ENCODE data around the gene GREM2. TPM values are rescaled to one million over a fixed set of nuclear protein-coding genes. Genes with fewer than 3 reads are reported as not detected.

GREM2 gene
- total RNA-seq (2011; cell fraction: chromatin; rRNA removed; ENCODE audit: low replicate concordance), result not detected in 2 replicates
- total RNA-seq (2011; cell fraction: nucleolus; rRNA removed), result not detected in 2 replicates
- total RNA-seq (2011; cell fraction: nucleoplasm; rRNA removed), result not detected in 2 replicates
- total RNA-seq (2014; rRNA removed) (not detected in 2 replicates), total RNA-seq (2014; rRNA removed; fragmentation: Illumina TruSeq; extraction: Trizol) (0.04 TPM in 1 of 2 replicates, not detected in the other), total RNA-seq (2015; rRNA removed; fragmentation: Illumina TruSeq; extraction: Trizol) (not detected in 2 replicates), total RNA-seq (2021) (0.07 TPM in 1 of 2 replicates, not detected in the other), polyA plus RNA-seq (2011; rRNA removed) (not detected in 2 replicates), polyA plus RNA-seq (2014; fragmentation: Illumina TruSeq; extraction: Trizol) (0.07 TPM in 1 of 2 replicates, not detected in the other), polyA plus RNA-seq (2014; fragmentation: Nextera tagmentation; extraction: Ambion mirVana) (not detected), polyA plus RNA-seq (2014; rRNA removed) (0.01 TPM in 1 of 2 replicates, not detected in the other), polyA minus RNA-seq (2011; rRNA and poly(A)+ RNA removed) (not detected in 2 replicates), Bru-seq, nascent RNA (percentile 14 among the genes with signal in this experiment), BruChase-seq, experiment 1, labeled RNA remaining after a 2-hour chase (percentile 15 among the genes with signal in this experiment), BruChase-seq, experiment 2, labeled RNA remaining after a 6-hour chase (percentile 8 among the genes with signal in this experiment)
- not detected in 2 replicates for polyA plus RNA-seq (2011; cell fraction: cytosol; rRNA removed)
- not detected in 2 replicates for polyA plus RNA-seq (2011; cell fraction: nucleus; rRNA removed)
- 0.04 and 0.08 TPM in 2 replicates for polyA plus RNA-seq (2012)
- not detected in 2 replicates for polyA minus RNA-seq (2011; cell fraction: cytosol; rRNA and poly(A)+ RNA removed)
- not detected in 2 replicates for polyA minus RNA-seq (2011; cell fraction: nucleus; rRNA and poly(A)+ RNA removed)
- long read RNA-seq, experiment 1, result 0 reads
- long read RNA-seq, experiment 2, result 0 reads
- long read RNA-seq, experiment 3, result 0 reads

DNA sequence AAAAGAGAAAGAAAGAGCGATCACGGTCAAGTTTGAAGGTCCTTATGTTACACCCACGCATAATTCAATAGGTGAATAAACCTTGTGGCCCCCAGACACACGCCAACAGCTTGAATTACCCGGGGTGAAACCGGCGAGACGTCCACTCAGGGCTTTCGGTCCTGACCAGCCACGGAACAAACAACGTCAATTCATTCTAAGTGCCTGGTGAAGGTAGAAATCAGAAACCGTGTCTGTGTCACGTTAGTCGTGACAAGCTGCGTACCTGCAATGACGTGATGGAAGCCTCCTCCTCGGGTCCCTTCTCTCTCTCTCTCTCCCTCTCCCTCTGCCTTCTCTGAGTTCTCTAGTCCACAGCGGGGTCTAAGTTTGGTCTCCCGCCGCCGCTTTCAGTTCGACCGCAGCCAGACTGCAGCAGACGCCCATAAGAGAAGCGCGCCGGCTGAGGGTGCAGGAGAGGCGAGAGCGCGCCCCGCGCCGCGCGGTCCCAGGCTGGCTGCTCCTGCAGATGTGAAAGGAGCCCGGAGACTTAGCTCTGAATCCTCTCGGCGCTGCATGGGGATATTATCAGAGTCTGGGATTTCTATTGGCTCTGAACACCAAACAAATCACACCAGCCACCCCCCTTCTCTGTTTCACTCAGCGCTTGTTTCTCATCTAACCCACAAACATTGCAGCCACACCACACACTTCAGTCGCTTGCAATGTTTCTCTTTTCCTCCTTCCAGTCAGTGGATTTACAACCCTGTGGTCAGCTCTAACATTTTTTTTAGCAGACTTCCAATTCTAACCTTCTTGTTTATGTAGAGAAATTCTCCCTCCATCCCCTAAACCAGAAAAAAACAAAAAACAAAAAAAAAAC is at the start of gene GREM2:
GREM2 (minus strand) TSS at position 537 of the 862 bp plus-strand sequence. CDS start 118,680 bp downstream, outside the sequence.
- no peaks in the 10 kb centered on the region for H3K9me3 ChIP-seq (replicated peaks; ENCODE audit: control insufficient read depth, insufficient read depth, low read depth, low read length)
- FAIRE-seq, result no peak
- ChIA-PET POLR2A (no interaction called here), CTCF (ENCODE audit: low intra/inter-chr PET ratio) (interaction anchor here (0.7 kb wide), 1 partner anchor 154 kb away, joined by 3 read pairs; no protein-coding TSS in a partner anchor)
- no peaks in the 10 kb centered on the region for H3K27me3 ChIP-seq (ENCODE audit: control insufficient read depth in 2 of 2, insufficient read depth in 2 of 2, low read length in 2 of 2)
- no peaks in the 10 kb centered on the region for H3K79me2 ChIP-seq (ENCODE audit: control insufficient read depth, insufficient read depth, low read length)
- ATAC-seq, result peak; percentile 28; the same call in 1 of the 3 replicates
- no peak within 1 kb of the TSS for H3K4me3 ChIP-seq
- H3K4me2 ChIP-seq (ENCODE audit: insufficient read depth, low read length), result no peak within 1 kb of the TSS
- no peak within 1 kb of the TSS for H3K27ac ChIP-seq (ENCODE audit: extremely low read depth, low read depth, low read length)
- intact Hi-C loops (cut with micrococcal nuclease), result no loop called here
- no peak for DNase-seq (ENCODE audit: extremely low read depth in 1 of 4, low spot score in 3 of 4)
- no peaks in the 10 kb centered on the region for H3K9me1 ChIP-seq (ENCODE audit: control insufficient read depth, insufficient read depth, low read length)
- BruUV-seq (replicated peaks), result no TSS peak
- no peaks in the 10 kb centered on the region for H3K36me3 ChIP-seq (ENCODE audit: control insufficient read depth, insufficient read depth, low read length)
- no peaks in the 10 kb centered on the region for H4K20me1 ChIP-seq (replicated peaks; ENCODE audit: control insufficient read depth, insufficient read depth, low read length)
- 2% methylated on average over 37 of the region's 40 CpGs for WGBS (ENCODE audit: insufficient coverage, low coverage, missing lambda C conversion rate)
- no peak within 1 kb of the TSS for H3K9ac ChIP-seq (ENCODE audit: insufficient read depth in 1 of 2, low read depth in 2 of 2, low read length in 2 of 2)
- in situ Hi-C loops (cut with MboI), result no loop called here
- no peak within 1 kb of the TSS for H2AFZ ChIP-seq (ENCODE audit: low read depth, low read length)
- peaks cover 0 to 3% of the 10 kb centered on the region in 2 experiments; a peak in 1 of 5 replicates for H3K4me1 ChIP-seq (replicated peaks in 1 of 2; ENCODE audit: control insufficient read depth in 2 of 2, insufficient read depth in 2 of 2, low read length in 2 of 2)
- no peak for TF ChIP-seq ZNF316 (IDR thresholded peaks at IDR 0.05)
- TF ChIP-seq, protein P1, sequence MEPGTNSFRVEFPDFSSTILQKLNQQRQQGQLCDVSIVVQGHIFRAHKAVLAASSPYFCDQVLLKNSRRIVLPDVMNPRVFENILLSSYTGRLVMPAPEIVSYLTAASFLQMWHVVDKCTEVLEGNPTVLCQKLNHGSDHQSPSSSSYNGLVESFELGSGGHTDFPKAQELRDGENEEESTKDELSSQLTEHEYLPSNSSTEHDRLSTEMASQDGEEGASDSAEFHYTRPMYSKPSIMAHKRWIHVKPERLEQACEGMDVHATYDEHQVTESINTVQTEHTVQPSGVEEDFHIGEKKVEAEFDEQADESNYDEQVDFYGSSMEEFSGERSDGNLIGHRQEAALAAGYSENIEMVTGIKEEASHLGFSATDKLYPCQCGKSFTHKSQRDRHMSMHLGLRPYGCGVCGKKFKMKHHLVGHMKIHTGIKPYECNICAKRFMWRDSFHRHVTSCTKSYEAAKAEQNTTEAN (CRISPR knock-in tag; IDR thresholded peaks at IDR 0.05), result no peak
- TF ChIP-seq, protein P2, sequence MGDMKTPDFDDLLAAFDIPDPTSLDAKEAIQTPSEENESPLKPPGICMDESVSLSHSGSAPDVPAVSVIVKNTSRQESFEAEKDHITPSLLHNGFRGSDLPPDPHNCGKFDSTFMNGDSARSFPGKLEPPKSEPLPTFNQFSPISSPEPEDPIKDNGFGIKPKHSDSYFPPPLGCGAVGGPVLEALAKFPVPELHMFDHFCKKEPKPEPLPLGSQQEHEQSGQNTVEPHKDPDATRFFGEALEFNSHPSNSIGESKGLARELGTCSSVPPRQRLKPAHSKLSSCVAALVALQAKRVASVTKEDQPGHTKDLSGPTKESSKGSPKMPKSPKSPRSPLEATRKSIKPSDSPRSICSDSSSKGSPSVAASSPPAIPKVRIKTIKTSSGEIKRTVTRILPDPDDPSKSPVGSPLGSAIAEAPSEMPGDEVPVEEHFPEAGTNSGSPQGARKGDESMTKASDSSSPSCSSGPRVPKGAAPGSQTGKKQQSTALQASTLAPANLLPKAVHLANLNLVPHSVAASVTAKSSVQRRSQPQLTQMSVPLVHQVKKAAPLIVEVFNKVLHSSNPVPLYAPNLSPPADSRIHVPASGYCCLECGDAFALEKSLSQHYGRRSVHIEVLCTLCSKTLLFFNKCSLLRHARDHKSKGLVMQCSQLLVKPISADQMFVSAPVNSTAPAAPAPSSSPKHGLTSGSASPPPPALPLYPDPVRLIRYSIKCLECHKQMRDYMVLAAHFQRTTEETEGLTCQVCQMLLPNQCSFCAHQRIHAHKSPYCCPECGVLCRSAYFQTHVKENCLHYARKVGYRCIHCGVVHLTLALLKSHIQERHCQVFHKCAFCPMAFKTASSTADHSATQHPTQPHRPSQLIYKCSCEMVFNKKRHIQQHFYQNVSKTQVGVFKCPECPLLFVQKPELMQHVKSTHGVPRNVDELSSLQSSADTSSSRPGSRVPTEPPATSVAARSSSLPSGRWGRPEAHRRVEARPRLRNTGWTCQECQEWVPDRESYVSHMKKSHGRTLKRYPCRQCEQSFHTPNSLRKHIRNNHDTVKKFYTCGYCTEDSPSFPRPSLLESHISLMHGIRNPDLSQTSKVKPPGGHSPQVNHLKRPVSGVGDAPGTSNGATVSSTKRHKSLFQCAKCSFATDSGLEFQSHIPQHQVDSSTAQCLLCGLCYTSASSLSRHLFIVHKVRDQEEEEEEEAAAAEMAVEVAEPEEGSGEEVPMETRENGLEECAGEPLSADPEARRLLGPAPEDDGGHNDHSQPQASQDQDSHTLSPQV (IDR thresholded peaks at IDR 0.05), result no peak
- TF ChIP-seq FIP1L1 (IDR thresholded peaks at IDR 0.05; ENCODE audit: low read depth, low read length, poor library complexity, severe bottlenecking), result no peak
- TF ChIP-seq CEBPG (CRISPR knock-in tag; IDR thresholded peaks at IDR 0.05), result no peak
- TF ChIP-seq CEBPG (tag; conservative IDR thresholded peaks at IDR 0.05 in 1 of 2, IDR thresholded peaks at IDR 0.05 in 1 of 2), result no peak
- no peak for TF ChIP-seq L3MBTL2 (IDR thresholded peaks at IDR 0.05)
- no peak for TF ChIP-seq ZKSCAN1 (IDR thresholded peaks at IDR 0.05; ENCODE audit: low read depth, low read length)
- TF ChIP-seq SMAD2 (IDR thresholded peaks at IDR 0.05; ENCODE audit: low read depth, low read length), result no peak
- TF ChIP-seq ZNF239 (CRISPR knock-in tag; IDR thresholded peaks at IDR 0.05), result no peak
- TF ChIP-seq FOXM1 (IDR thresholded peaks at IDR 0.05; ENCODE audit: low read depth), result no peak
- TF ChIP-seq FOXM1 (CRISPR knock-in tag; IDR thresholded peaks at IDR 0.05; ENCODE audit: low read depth), result no peak
- no peak for TF ChIP-seq TCF3 (CRISPR knock-in tag; IDR thresholded peaks at IDR 0.05)

Data from K562 (cell line).